H1 (cell line): Measurements from ENCODE around the gene GNB1. TPM values are rescaled to one million over a fixed set of nuclear protein-coding genes. Genes with fewer than 3 reads are reported as not detected.

Source experiments
- CTCF ChIA-PET: fragments of 300-600 bp; sonication (Branson Sonifier 250); formaldehyde crosslinking; loops from one replicate; lab custom pipeline; 2021; ENCODE audit not compliant: partially characterized antibody; lab: Charles Lee
- POLR2A ChIA-PET: fragments of 300-600 bp; sonication (Branson Sonifier 250); formaldehyde crosslinking; loops from one replicate; lab custom pipeline; 2021; ENCODE audit warnings: inconsistent platforms; ENCODE audit not compliant: partially characterized antibody; lab: Charles Lee
- DNase-seq, 2 experiments: peaks; one replicate each; pipeline versions ENCODE4 v3.0.0 to v3.0.0-alpha.2; 2010 to 2022; ENCODE audit warnings: low spot score in 2 of 2, low read depth in 1 of 2, mixed read lengths in 1 of 2
- FAIRE-seq: peaks from 2 replicates; lab custom pipeline; 2011; peaks lifted over from hg19 to GRCh38; lab: Jason Lieb, UNC
- H2AFZ ChIP-seq: 2 replicates; pipeline ENCODE4 v1.8.1; 2012; ENCODE audit warnings: low read length, inconsistent platforms
- H2AK5ac ChIP-seq: 2 replicates; pipeline ENCODE4 v1.6.1; 2013; ENCODE audit warnings: low read depth, low read length
- H2BK120ac ChIP-seq: replicated peaks from 2 replicates; pipeline ENCODE3; 2013; ENCODE audit warnings: low read depth, low read length, inconsistent platforms
- H2BK12ac ChIP-seq: 2 replicates; pipeline ENCODE4 v1.6.1; 2013; ENCODE audit warnings: low read depth, low read length
- H2BK15ac ChIP-seq: 2 replicates; pipeline ENCODE4 v1.6.1; 2013; ENCODE audit warnings: low read length
- H2BK20ac ChIP-seq: 2 replicates; pipeline ENCODE4 v1.6.1; 2013; ENCODE audit warnings: low read length
- H2BK5ac ChIP-seq: 2 replicates; pipeline ENCODE4 v1.6.1; 2013; ENCODE audit warnings: low read depth, low read length
- H3K14ac ChIP-seq: 2 replicates; pipeline ENCODE4 v1.6.1; 2013; ENCODE audit warnings: inconsistent platforms; ENCODE audit not compliant: insufficient read length
- H3K18ac ChIP-seq: 2 replicates; pipeline ENCODE4 v1.6.1; 2013; ENCODE audit warnings: low read length; ENCODE audit errors: extremely low read depth
- H3K23ac ChIP-seq: 2 replicates; pipeline ENCODE4 v1.6.1; 2013; ENCODE audit warnings: inconsistent platforms; ENCODE audit not compliant: insufficient read length
- H3K23me2 ChIP-seq: 2 replicates; pipeline ENCODE4 v1.6.1; 2013; ENCODE audit warnings: low read depth, low read length
- H3K27ac ChIP-seq: 2 replicates; pipeline ENCODE4 v1.6.1; 2011; ENCODE audit warnings: low read depth, low read length, inconsistent platforms
- H3K27me3 ChIP-seq, 4 experiments: replicated peaks in 1 of 4; 1 replicate in 1 of 4; 2 replicates in 3 of 4; pipeline versions ENCODE4 v1.6.1 to v1.8.1; 2011 to 2013; ENCODE audit warnings: low read length in 3 of 4, mild to moderate bottlenecking in 3 of 4, inconsistent platforms in 2 of 4, mixed read lengths in 2 of 4, moderate library complexity in 1 of 4; ENCODE audit not compliant: control insufficient read depth in 3 of 4, insufficient read depth in 3 of 4; ENCODE audit errors: extremely low read depth in 1 of 4
- H3K36me3 ChIP-seq, 4 experiments: 2 replicates each; pipeline versions ENCODE4 v1.6.1 to v1.8.1; 2011 to 2013; ENCODE audit warnings: mild to moderate bottlenecking in 4 of 4, low read length in 3 of 4, moderate library complexity in 2 of 4, control low read depth in 1 of 4, inconsistent platforms in 1 of 4; ENCODE audit not compliant: insufficient read depth in 4 of 4, control insufficient read depth in 2 of 4
- H3K4ac ChIP-seq: replicated peaks from 2 replicates; pipeline ENCODE3; 2013; ENCODE audit warnings: low read length, low read depth, mixed read lengths, inconsistent platforms; ENCODE audit not compliant: insufficient read length
- H3K4me1 ChIP-seq, 4 experiments: replicated peaks in 1 of 4; 1 replicate in 1 of 4; 2 replicates in 3 of 4; pipeline versions ENCODE4 v1.6.1 to v1.8.1; 2011 to 2013; ENCODE audit warnings: low read length in 3 of 4, inconsistent platforms in 2 of 4, mixed read lengths in 1 of 4; ENCODE audit not compliant: insufficient read depth in 4 of 4, control insufficient read depth in 3 of 4
- H3K4me2 ChIP-seq, 2 experiments: 2 replicates each; pipeline versions ENCODE4 v1.6.1 to v1.8.1; 2011 to 2013; ENCODE audit warnings: low read depth in 2 of 2, low read length in 2 of 2, control low read depth in 1 of 2, inconsistent platforms in 1 of 2, mild to moderate bottlenecking in 1 of 2; ENCODE audit not compliant: insufficient read depth in 1 of 2
- H3K4me3 ChIP-seq, 4 experiments: fragments of 200-600, 300-600 bp in 1 of 4; sonication (generic), shearing (Covaris generic), sonication (Bioruptor Twin) in 1 of 4; 2 replicates each; pipeline versions ENCODE4 v1.5.1 to v1.8.1; 2011 to 2016; ENCODE audit warnings: low read length in 4 of 4, low read depth in 3 of 4, control low read depth in 2 of 4, inconsistent platforms in 2 of 4, mild to moderate bottlenecking in 2 of 4, mixed read lengths in 1 of 4, moderate library complexity in 1 of 4; ENCODE audit not compliant: insufficient read depth in 2 of 4; ENCODE audit errors: extremely low read depth in 1 of 4
- H3K56ac ChIP-seq: replicated peaks from 2 replicates; pipeline ENCODE3; 2013; ENCODE audit warnings: low read depth, mild to moderate bottlenecking, mixed read lengths, low read length, inconsistent platforms; ENCODE audit not compliant: insufficient read length
- H3K79me1 ChIP-seq: 2 replicates; pipeline ENCODE4 v1.6.1; 2013; ENCODE audit warnings: low read depth, low read length, control low read depth
- H3K79me2 ChIP-seq, 2 experiments: 2 replicates each; pipeline versions ENCODE4 v1.6.1 to v1.8.1; 2012 to 2013; ENCODE audit warnings: low read length in 2 of 2, mild to moderate bottlenecking in 2 of 2, inconsistent platforms in 1 of 2; ENCODE audit not compliant: insufficient read depth in 2 of 2, control insufficient read depth in 1 of 2
- H3K9ac ChIP-seq, 4 experiments: replicated peaks in 1 of 4; 1 replicate in 1 of 4; 2 replicates in 3 of 4; pipeline versions ENCODE4 v1.6.1 to v1.8.1; 2011 to 2013; ENCODE audit warnings: low read depth in 3 of 4, low read length in 3 of 4, control low read depth in 2 of 4, mild to moderate bottlenecking in 2 of 4, moderate library complexity in 2 of 4, inconsistent platforms in 1 of 4; ENCODE audit errors: extremely low read depth in 1 of 4
- H3K9me3 ChIP-seq, 2 experiments: 2 replicates each; pipeline versions ENCODE4 v1.6.1 to v1.8.1; 2012 to 2013; ENCODE audit warnings: mild to moderate bottlenecking in 2 of 2, moderate library complexity in 2 of 2, control low read depth in 1 of 2, inconsistent platforms in 1 of 2, low read depth in 1 of 2, low read length in 1 of 2, mixed read lengths in 1 of 2; ENCODE audit not compliant: insufficient read depth in 2 of 2
- H4K20me1 ChIP-seq, 2 experiments: replicated peaks in 1 of 2; 2 replicates each; pipeline versions ENCODE3 to v1.8.1; 2011 to 2013; ENCODE audit warnings: inconsistent platforms in 2 of 2, low read length in 2 of 2, mild to moderate bottlenecking in 1 of 2; ENCODE audit not compliant: insufficient read depth in 2 of 2, control insufficient read depth in 1 of 2
- H4K5ac ChIP-seq: 2 replicates; pipeline ENCODE4 v1.6.1; 2013; ENCODE audit warnings: low read length, low read depth, mixed read lengths, inconsistent platforms; ENCODE audit not compliant: insufficient read length
- H4K8ac ChIP-seq: 2 replicates; pipeline ENCODE4 v1.8.0; 2013; ENCODE audit warnings: mild to moderate bottlenecking, moderate library complexity, low read length, inconsistent platforms; ENCODE audit not compliant: insufficient read depth; ENCODE audit errors: extremely low read depth
- H4K91ac ChIP-seq: replicated peaks from 2 replicates; pipeline ENCODE3; 2013; ENCODE audit warnings: low read length, mixed read lengths, inconsistent platforms; ENCODE audit not compliant: insufficient read length
- GTF2F1 ChIP-seq: IDR thresholded peaks from 2 replicates; pipeline ENCODE4 v1.6.1; 2012; ENCODE audit warnings: low read depth, low read length, improper control_type of control experiment, borderline replicate concordance
- RAD21 ChIP-seq, 2 experiments: IDR thresholded peaks in 1 of 2; conservative IDR thresholded peaks in 1 of 2; 2 replicates each; pipeline ENCODE4 v1.6.1; 2011; ENCODE audit warnings: low read depth in 2 of 2, low read length in 2 of 2, improper control_type of control experiment in 1 of 2, inconsistent platforms in 1 of 2, mild to moderate bottlenecking in 1 of 2, moderate library complexity in 1 of 2
- RFX5 ChIP-seq: IDR thresholded peaks from 2 replicates; pipeline ENCODE4 v1.6.1; 2011; ENCODE audit warnings: low read depth, low read length, improper control_type of control experiment, borderline replicate concordance
- SIN3A ChIP-seq, 2 experiments: IDR thresholded peaks in 1 of 2; conservative IDR thresholded peaks in 1 of 2; 2 replicates each; pipeline ENCODE4 v1.6.1; 2011 to 2012; ENCODE audit warnings: low read length in 2 of 2, improper control_type of control experiment in 1 of 2, low read depth in 1 of 2, mild to moderate bottlenecking in 1 of 2
- TAF7 ChIP-seq: optimal IDR thresholded peaks from 2 replicates; pipeline ENCODE3; 2011; ENCODE audit warnings: low read depth, mild to moderate bottlenecking, inconsistent platforms, low read length, moderate library complexity, borderline replicate concordance
- ZNF274 ChIP-seq: IDR thresholded peaks from 2 replicates; pipeline ENCODE4 v1.7.0; 2012; ENCODE audit warnings: low read length, borderline replicate concordance; ENCODE audit errors: extremely low read depth
- WGBS, 2 experiments: shearing (Covaris generic) in 1 of 2; methylation state at CpG; one replicate each; pipeline versions ENCODE4 v1.1.6 to v1.1.7; 2013 to 2015; ENCODE audit warnings: low lambda C conversion rate in 2 of 2, mixed read lengths in 2 of 2, inconsistent platforms in 1 of 2, low coverage in 1 of 2, missing lambda C conversion rate in 1 of 2; ENCODE audit not compliant: insufficient replicate concordance in 2 of 2, insufficient coverage in 1 of 2, insufficient read length in 1 of 2; ENCODE audit errors: extremely low coverage in 1 of 2, missing lambda C conversion rate in 1 of 2; 5-methylcytosine and 5-hydroxymethylcytosine counted together
- polyA plus RNA-seq, 7 experiments: library from polyadenylated mRNA; depleted of rRNA in 3 of 7; stranded (reverse) in 5 of 7; unstranded in 2 of 7; fragments of >200 nt in 5 of 7; fragments of 200-250 nt in 2 of 7; gene quantifications; 1 replicate in 5 of 7; 2 replicates in 1 of 7; 4 replicates in 1 of 7; pipeline versions ENCODE4 v1.2.1 to v1.2.3, GENCODE V29; 2011 to 2013; ENCODE audit warnings: missing spikeins in 2 of 7, mixed read lengths in 2 of 7
- total RNA-seq: library from RNA; stranded (reverse); fragmentation: NEBNext Ultra II Directional; extraction: Animal tissue kit (Norgen Biotek cat#: 25700); gene quantifications from 2 replicates; pipeline ENCODE4 v1.2.1, GENCODE V29; 2021
- TF ChIP-seq, protein P1 (sequence below), 3 experiments: IDR thresholded peaks; 1 replicate in 2 of 3; 2 replicates in 1 of 3; pipeline versions ENCODE4 v1.5.1 to v1.6.1; 2011; ENCODE audit warnings: low read length in 3 of 3, mild to moderate bottlenecking in 3 of 3, inconsistent platforms in 2 of 3, low read depth in 1 of 3, moderate library complexity in 1 of 3; ENCODE audit not compliant: insufficient read depth in 1 of 3; ENCODE audit errors: control extremely low read depth in 1 of 3

Gene GNB1
- total and polyA plus RNA-seq, 2 of the 8 experiments (the other 6 are each of a cell fraction or from before 2014, with no cell fraction given) = 343 to 382 TPM

- FAIRE-seq (no peak), DNase-seq (no peak)
- Histone ChIP-seq H3K14ac (no peak overlapping the region), H3K27ac (no peak overlapping the region), H3K79me1 (peaks cover under 1% of the 10 kb centered on the region; the same call in 1 of the 2 replicates), H2BK20ac (no peak overlapping the region), H4K91ac (no peak overlapping the region), H3K23ac (no peak overlapping the region), H2BK120ac (no peak overlapping the region), H3K79me2 (no peaks in the 10 kb centered on the region), H3K4me2 (no peak overlapping the region), H3K9me3 (no peaks in the 10 kb centered on the region), H4K8ac (peak overlapping the region; percentile 65; the same call in 1 of the 2 replicates), H2AFZ (no peak overlapping the region), H3K18ac (no peak overlapping the region), H3K4me3 (no peak overlapping the region), H3K9ac (no peak overlapping the region), H3K23me2 (no peaks in the 10 kb centered on the region), H2BK5ac (no peak overlapping the region), H2BK12ac (no peak overlapping the region), H3K4me1 (peaks cover 0 to 2% (median 0%) of the 10 kb centered on the region in 4 experiments; a peak in 1 of 7 replicates), H2BK15ac (no peak overlapping the region), H3K4ac (no peak overlapping the region), H2AK5ac (no peak overlapping the region), H4K20me1 (peaks cover 4 to 15% of the 10 kb centered on the region in 2 experiments), H3K36me3 (peaks cover 7 to 43% (median 34%) of the 10 kb centered on the region in 4 experiments), H4K5ac (no peak overlapping the region), H3K56ac (no peak overlapping the region), H3K27me3 (no peaks in the 10 kb centered on the region)
- ChIA-PET CTCF (interaction anchor here (0.8 to 1.7 kb wide), 6 partner anchors 24 to 153 kb away, joined by 3 to 4 read pairs (median 4); no protein-coding TSS in a partner anchor), POLR2A (interaction anchor here (0.6 kb wide), 1 partner anchor 13 kb away, joined by 4 read pairs; no protein-coding TSS in a partner anchor)
- 87% methylated on average over 30 of the region's 37 CpGs; no CpG with 5 or more reads in 1 of the 2 experiments for WGBS, 2 experiments
- TF ChIP-seq SIN3A (conservative IDR thresholded peaks at IDR 0.05 in 1 of 2, IDR thresholded peaks at IDR 0.05 in 1 of 2; ENCODE audit: low read depth in 1 of 2, low read length in 2 of 2) (no peak), ZNF274 (no peak), RAD21 (IDR thresholded peaks at IDR 0.05 in 1 of 2, conservative IDR thresholded peaks at IDR 0.05 in 1 of 2; ENCODE audit: low read depth in 2 of 2, low read length in 2 of 2) (peak in 1 of 2 experiments; percentile 8; a peak in 1 of 4 replicates), TAF7 (no peak), RFX5 (no peak), GTF2F1 (no peak)
- TF ChIP-seq, protein P1, sequence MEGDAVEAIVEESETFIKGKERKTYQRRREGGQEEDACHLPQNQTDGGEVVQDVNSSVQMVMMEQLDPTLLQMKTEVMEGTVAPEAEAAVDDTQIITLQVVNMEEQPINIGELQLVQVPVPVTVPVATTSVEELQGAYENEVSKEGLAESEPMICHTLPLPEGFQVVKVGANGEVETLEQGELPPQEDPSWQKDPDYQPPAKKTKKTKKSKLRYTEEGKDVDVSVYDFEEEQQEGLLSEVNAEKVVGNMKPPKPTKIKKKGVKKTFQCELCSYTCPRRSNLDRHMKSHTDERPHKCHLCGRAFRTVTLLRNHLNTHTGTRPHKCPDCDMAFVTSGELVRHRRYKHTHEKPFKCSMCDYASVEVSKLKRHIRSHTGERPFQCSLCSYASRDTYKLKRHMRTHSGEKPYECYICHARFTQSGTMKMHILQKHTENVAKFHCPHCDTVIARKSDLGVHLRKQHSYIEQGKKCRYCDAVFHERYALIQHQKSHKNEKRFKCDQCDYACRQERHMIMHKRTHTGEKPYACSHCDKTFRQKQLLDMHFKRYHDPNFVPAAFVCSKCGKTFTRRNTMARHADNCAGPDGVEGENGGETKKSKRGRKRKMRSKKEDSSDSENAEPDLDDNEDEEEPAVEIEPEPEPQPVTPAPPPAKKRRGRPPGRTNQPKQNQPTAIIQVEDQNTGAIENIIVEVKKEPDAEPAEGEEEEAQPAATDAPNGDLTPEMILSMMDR (IDR thresholded peaks at IDR 0.05; ENCODE audit: control extremely low read depth in 1 of 3, insufficient read depth in 1 of 3, low read depth in 1 of 3, low read length in 3 of 3) = peak in 2 of 3 experiments; percentile 15 to 21; a peak in 2 of 4 replicates
Measured at GRCh38 chr1:1752636-1753606, 138.0 kb downstream of the GNB1 start.
